H1 (cell line): ENCODE measurements around the gene PTPRH. TPM values are rescaled to one million over a fixed set of nuclear protein-coding genes. Genes with fewer than 3 reads are reported as not detected.

Source experiments
- KDM1A ChIP-seq: fragments of 200-600, 300-600 bp; sonication (generic); IDR thresholded peaks from 2 replicates; pipeline ENCODE4 v1.7.1; 2016; ENCODE audit warnings: mild to moderate bottlenecking, low read length, borderline replicate concordance
- KDM4A ChIP-seq: IDR thresholded peaks from one replicate; pipeline ENCODE4 v1.7.1; 2012; ENCODE audit warnings: low read depth, mild to moderate bottlenecking, moderate library complexity, low read length, inconsistent platforms; ENCODE audit not compliant: severe bottlenecking
- NANOG ChIP-seq: IDR thresholded peaks from 2 replicates; pipeline ENCODE4 v1.6.1; 2011; ENCODE audit warnings: low read length, low read depth, mild to moderate bottlenecking, inconsistent platforms; ENCODE audit not compliant: insufficient read depth, poor library complexity, severe bottlenecking
- SAP30 ChIP-seq: fragments of 300-600 bp; sonication (generic); IDR thresholded peaks from 2 replicates; pipeline ENCODE4 v1.7.1; 2012; ENCODE audit warnings: low read length, moderate library complexity, mild to moderate bottlenecking, inconsistent platforms; ENCODE audit not compliant: insufficient read depth, insufficient replicate concordance
- TCF12 ChIP-seq: IDR thresholded peaks from 2 replicates; pipeline ENCODE4 v1.6.1; 2011; ENCODE audit warnings: low read depth, mild to moderate bottlenecking, low read length
- polyA plus RNA-seq, 7 experiments: library from polyadenylated mRNA; depleted of rRNA in 3 of 7; stranded (reverse) in 5 of 7; unstranded in 2 of 7; fragments of >200 nt in 5 of 7; fragments of 200-250 nt in 2 of 7; gene quantifications; 1 replicate in 5 of 7; 2 replicates in 1 of 7; 4 replicates in 1 of 7; pipeline versions ENCODE4 v1.2.1 to v1.2.3, GENCODE V29; 2011 to 2013; ENCODE audit warnings: missing spikeins in 2 of 7, mixed read lengths in 2 of 7
- total RNA-seq: library from RNA; stranded (reverse); fragmentation: NEBNext Ultra II Directional; extraction: Animal tissue kit (Norgen Biotek cat#: 25700); gene quantifications from 2 replicates; pipeline ENCODE4 v1.2.1, GENCODE V29; 2021
- TF ChIP-seq, protein P1 (sequence below): fragments of 300-600 bp; sonication (generic); IDR thresholded peaks from 2 replicates; pipeline ENCODE4 v1.7.1; 2012; ENCODE audit warnings: low read length, moderate library complexity, mild to moderate bottlenecking, inconsistent platforms; ENCODE audit not compliant: insufficient replicate concordance
- TF ChIP-seq, protein P2 (sequence below), 3 experiments: IDR thresholded peaks; 1 replicate in 2 of 3; 2 replicates in 1 of 3; pipeline versions ENCODE4 v1.5.1 to v1.6.1; 2011; ENCODE audit warnings: low read length in 3 of 3, mild to moderate bottlenecking in 3 of 3, inconsistent platforms in 2 of 3, low read depth in 1 of 3, moderate library complexity in 1 of 3; ENCODE audit not compliant: insufficient read depth in 1 of 3; ENCODE audit errors: control extremely low read depth in 1 of 3

Gene PTPRH
- total and polyA plus RNA-seq, 2 of the 8 experiments (the other 6 are each of a cell fraction or from before 2014, with no cell fraction given), result 0.30 to 0.39 TPM

DNA sequence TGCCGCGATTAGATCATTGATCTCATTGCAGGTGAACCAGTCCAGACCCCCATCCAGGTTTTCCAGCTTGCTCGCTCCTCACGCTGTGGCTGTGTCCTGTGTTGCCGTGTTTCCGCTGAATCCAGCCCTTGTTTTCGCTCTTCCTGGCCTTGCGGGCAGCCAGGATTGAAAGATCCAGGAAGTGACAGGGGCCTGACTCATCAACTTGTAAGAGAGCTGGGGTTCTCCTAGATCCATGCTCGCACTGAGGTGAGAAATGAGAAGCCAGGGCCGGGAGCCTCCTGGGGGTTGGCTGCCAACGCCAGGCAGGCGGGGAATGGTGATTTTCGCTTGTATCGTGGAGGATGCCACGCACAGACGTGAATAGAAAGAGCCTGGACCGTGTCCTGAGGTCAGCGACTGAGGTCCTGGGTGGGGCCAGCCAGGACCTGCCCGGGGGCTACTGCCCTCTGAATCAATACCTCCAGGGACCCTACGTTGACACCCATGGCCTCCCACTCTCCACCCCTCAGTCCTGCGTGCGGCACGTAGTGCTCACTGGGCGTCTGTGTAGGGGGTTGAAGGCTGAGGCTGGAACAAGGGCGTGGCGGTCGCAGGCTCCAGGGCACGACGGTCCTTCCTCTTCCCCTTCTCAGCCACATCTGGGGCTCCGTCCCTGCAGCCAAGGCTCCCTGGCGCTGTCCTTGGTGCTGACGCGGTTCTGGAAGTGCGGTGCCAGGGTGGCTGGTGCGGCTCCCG is 7.3 kb upstream of the PTPRH start (continued):
- TF ChIP-seq, protein P1, sequence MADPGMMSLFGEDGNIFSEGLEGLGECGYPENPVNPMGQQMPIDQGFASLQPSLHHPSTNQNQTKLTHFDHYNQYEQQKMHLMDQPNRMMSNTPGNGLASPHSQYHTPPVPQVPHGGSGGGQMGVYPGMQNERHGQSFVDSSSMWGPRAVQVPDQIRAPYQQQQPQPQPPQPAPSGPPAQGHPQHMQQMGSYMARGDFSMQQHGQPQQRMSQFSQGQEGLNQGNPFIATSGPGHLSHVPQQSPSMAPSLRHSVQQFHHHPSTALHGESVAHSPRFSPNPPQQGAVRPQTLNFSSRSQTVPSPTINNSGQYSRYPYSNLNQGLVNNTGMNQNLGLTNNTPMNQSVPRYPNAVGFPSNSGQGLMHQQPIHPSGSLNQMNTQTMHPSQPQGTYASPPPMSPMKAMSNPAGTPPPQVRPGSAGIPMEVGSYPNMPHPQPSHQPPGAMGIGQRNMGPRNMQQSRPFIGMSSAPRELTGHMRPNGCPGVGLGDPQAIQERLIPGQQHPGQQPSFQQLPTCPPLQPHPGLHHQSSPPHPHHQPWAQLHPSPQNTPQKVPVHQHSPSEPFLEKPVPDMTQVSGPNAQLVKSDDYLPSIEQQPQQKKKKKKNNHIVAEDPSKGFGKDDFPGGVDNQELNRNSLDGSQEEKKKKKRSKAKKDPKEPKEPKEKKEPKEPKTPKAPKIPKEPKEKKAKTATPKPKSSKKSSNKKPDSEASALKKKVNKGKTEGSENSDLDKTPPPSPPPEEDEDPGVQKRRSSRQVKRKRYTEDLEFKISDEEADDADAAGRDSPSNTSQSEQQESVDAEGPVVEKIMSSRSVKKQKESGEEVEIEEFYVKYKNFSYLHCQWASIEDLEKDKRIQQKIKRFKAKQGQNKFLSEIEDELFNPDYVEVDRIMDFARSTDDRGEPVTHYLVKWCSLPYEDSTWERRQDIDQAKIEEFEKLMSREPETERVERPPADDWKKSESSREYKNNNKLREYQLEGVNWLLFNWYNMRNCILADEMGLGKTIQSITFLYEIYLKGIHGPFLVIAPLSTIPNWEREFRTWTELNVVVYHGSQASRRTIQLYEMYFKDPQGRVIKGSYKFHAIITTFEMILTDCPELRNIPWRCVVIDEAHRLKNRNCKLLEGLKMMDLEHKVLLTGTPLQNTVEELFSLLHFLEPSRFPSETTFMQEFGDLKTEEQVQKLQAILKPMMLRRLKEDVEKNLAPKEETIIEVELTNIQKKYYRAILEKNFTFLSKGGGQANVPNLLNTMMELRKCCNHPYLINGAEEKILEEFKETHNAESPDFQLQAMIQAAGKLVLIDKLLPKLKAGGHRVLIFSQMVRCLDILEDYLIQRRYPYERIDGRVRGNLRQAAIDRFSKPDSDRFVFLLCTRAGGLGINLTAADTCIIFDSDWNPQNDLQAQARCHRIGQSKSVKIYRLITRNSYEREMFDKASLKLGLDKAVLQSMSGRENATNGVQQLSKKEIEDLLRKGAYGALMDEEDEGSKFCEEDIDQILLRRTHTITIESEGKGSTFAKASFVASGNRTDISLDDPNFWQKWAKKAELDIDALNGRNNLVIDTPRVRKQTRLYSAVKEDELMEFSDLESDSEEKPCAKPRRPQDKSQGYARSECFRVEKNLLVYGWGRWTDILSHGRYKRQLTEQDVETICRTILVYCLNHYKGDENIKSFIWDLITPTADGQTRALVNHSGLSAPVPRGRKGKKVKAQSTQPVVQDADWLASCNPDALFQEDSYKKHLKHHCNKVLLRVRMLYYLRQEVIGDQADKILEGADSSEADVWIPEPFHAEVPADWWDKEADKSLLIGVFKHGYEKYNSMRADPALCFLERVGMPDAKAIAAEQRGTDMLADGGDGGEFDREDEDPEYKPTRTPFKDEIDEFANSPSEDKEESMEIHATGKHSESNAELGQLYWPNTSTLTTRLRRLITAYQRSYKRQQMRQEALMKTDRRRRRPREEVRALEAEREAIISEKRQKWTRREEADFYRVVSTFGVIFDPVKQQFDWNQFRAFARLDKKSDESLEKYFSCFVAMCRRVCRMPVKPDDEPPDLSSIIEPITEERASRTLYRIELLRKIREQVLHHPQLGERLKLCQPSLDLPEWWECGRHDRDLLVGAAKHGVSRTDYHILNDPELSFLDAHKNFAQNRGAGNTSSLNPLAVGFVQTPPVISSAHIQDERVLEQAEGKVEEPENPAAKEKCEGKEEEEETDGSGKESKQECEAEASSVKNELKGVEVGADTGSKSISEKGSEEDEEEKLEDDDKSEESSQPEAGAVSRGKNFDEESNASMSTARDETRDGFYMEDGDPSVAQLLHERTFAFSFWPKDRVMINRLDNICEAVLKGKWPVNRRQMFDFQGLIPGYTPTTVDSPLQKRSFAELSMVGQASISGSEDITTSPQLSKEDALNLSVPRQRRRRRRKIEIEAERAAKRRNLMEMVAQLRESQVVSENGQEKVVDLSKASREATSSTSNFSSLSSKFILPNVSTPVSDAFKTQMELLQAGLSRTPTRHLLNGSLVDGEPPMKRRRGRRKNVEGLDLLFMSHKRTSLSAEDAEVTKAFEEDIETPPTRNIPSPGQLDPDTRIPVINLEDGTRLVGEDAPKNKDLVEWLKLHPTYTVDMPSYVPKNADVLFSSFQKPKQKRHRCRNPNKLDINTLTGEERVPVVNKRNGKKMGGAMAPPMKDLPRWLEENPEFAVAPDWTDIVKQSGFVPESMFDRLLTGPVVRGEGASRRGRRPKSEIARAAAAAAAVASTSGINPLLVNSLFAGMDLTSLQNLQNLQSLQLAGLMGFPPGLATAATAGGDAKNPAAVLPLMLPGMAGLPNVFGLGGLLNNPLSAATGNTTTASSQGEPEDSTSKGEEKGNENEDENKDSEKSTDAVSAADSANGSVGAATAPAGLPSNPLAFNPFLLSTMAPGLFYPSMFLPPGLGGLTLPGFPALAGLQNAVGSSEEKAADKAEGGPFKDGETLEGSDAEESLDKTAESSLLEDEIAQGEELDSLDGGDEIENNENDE, result no peak
- no peak for TF ChIP-seq NANOG
- TF ChIP-seq TCF12, result no peak
- TF ChIP-seq, protein P2, sequence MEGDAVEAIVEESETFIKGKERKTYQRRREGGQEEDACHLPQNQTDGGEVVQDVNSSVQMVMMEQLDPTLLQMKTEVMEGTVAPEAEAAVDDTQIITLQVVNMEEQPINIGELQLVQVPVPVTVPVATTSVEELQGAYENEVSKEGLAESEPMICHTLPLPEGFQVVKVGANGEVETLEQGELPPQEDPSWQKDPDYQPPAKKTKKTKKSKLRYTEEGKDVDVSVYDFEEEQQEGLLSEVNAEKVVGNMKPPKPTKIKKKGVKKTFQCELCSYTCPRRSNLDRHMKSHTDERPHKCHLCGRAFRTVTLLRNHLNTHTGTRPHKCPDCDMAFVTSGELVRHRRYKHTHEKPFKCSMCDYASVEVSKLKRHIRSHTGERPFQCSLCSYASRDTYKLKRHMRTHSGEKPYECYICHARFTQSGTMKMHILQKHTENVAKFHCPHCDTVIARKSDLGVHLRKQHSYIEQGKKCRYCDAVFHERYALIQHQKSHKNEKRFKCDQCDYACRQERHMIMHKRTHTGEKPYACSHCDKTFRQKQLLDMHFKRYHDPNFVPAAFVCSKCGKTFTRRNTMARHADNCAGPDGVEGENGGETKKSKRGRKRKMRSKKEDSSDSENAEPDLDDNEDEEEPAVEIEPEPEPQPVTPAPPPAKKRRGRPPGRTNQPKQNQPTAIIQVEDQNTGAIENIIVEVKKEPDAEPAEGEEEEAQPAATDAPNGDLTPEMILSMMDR (IDR thresholded peaks at IDR 0.05; ENCODE audit: control extremely low read depth in 1 of 3, insufficient read depth in 1 of 3, low read depth in 1 of 3, low read length in 3 of 3), result no peak
- peak; percentile 55 for TF ChIP-seq KDM4A
- TF ChIP-seq KDM1A, result no peak
- peak; percentile 99 for TF ChIP-seq SAP30
